Kidney epithelial cell (primary cell): ENCODE data around the gene TACR1. TPM values are rescaled to one million over a fixed set of nuclear protein-coding genes. Genes with fewer than 3 reads are reported as not detected.

Experiments
- DNase-seq: peaks from one replicate; pipeline ENCODE4 v3.0.0-alpha.2; 2010; ENCODE audit warnings: low read depth
- H3K27me3 ChIP-seq: 2 replicates; pipeline ENCODE4 v1.6.0; 2011; ENCODE audit warnings: low read length; ENCODE audit not compliant: control insufficient read depth, insufficient read depth
- H3K36me3 ChIP-seq: 2 replicates; pipeline ENCODE4 v1.5.1; 2011; ENCODE audit warnings: low read length; ENCODE audit not compliant: control insufficient read depth, insufficient read depth
- H3K4me3 ChIP-seq: 2 replicates; pipeline ENCODE4 v1.5.1; 2011; ENCODE audit warnings: low read depth, mild to moderate bottlenecking, control low read depth, low read length
- CTCF ChIP-seq: IDR thresholded peaks from 2 replicates; pipeline ENCODE4 v1.5.1; 2011; ENCODE audit warnings: mild to moderate bottlenecking, moderate library complexity, low read length, control low read depth, inconsistent platforms; ENCODE audit not compliant: insufficient read depth, poor library complexity, severe bottlenecking
- total RNA-seq: library from RNA; depleted of rRNA; stranded (reverse); fragments of >200 nt; gene quantifications from 2 replicates; pipeline ENCODE4 v1.2.3, GENCODE V29; 2015

Gene TACR1
- total RNA-seq, 1 donor from 2014 or later = not detected

- Histone ChIP-seq H3K4me3 (no peak overlapping the region), H3K27me3 (peaks cover 9% of the 10 kb centered on the region), H3K36me3 (no peaks in the 10 kb centered on the region)
- no peak for TF ChIP-seq CTCF
- no peak for DNase-seq
Measured at GRCh38 chr2:75192496-75192895, 6.8 kb downstream of the TACR1 start.

GRCh38 chr2:75190271-75190990, 8.9 kb downstream of the TACR1 start:
- DNase-seq = no peak

GRCh38 chr2:75186821-75187220, 12.5 kb downstream of the TACR1 start:
- Histone ChIP-seq H3K27me3 (no peaks in the 10 kb centered on the region), H3K36me3 (no peaks in the 10 kb centered on the region), H3K4me3 (no peak overlapping the region)
- no peak for DNase-seq
- no peak for TF ChIP-seq CTCF

More at GRCh38 chr2:75190271-75190990, 8.9 kb downstream of the TACR1 start:
- H3K36me3 ChIP-seq = no peaks in the 10 kb centered on the region
- no peak overlapping the region for H3K4me3 ChIP-seq
- H3K27me3 ChIP-seq = no peaks in the 10 kb centered on the region
- TF ChIP-seq CTCF = no peak

GRCh38 chr2:75182606-75183005, 16.7 kb downstream of the TACR1 start:
- Histone ChIP-seq H3K4me3 (no peak overlapping the region), H3K27me3 (no peaks in the 10 kb centered on the region), H3K36me3 (no peaks in the 10 kb centered on the region)
- no peak for TF ChIP-seq CTCF
- no peak for DNase-seq

GRCh38 chr2:75180476-75180875, 18.8 kb downstream of the TACR1 start:
- Histone ChIP-seq H3K36me3 (no peaks in the 10 kb centered on the region), H3K27me3 (no peaks in the 10 kb centered on the region), H3K4me3 (no peak overlapping the region)
- TF ChIP-seq CTCF = no peak
- no peak for DNase-seq

GRCh38 chr2:75177427-75177826, 21.9 kb downstream of the TACR1 start:
- DNase-seq = no peak

More at GRCh38 chr2:75177427-75177826, 21.9 kb downstream of the TACR1 start:
- no peak for TF ChIP-seq CTCF
- H3K4me3 ChIP-seq = no peak overlapping the region
- H3K27me3 ChIP-seq = no peaks in the 10 kb centered on the region
- H3K36me3 ChIP-seq = no peaks in the 10 kb centered on the region
